Activated CD8-positive, alpha-beta memory T cell treated with anti-CD3 and anti-CD28 coated beads for 1 hour (primary cell): ENCODE measurements around the gene PDE9A.
"Not testable (repeated sequence)": the region's sequence is repeated elsewhere in the genome, so short reads cannot be mapped to it uniquely, and the experiment has no call there.

Source experiments
- DNase-seq, 2 donors: peaks; one replicate each; pipeline ENCODE4 v3.0.0-alpha.2; 2020; ENCODE audit warnings: low read depth in 1 of 2; ENCODE audit errors: extremely low read depth in 1 of 2

Gene PDE9A

DNA sequence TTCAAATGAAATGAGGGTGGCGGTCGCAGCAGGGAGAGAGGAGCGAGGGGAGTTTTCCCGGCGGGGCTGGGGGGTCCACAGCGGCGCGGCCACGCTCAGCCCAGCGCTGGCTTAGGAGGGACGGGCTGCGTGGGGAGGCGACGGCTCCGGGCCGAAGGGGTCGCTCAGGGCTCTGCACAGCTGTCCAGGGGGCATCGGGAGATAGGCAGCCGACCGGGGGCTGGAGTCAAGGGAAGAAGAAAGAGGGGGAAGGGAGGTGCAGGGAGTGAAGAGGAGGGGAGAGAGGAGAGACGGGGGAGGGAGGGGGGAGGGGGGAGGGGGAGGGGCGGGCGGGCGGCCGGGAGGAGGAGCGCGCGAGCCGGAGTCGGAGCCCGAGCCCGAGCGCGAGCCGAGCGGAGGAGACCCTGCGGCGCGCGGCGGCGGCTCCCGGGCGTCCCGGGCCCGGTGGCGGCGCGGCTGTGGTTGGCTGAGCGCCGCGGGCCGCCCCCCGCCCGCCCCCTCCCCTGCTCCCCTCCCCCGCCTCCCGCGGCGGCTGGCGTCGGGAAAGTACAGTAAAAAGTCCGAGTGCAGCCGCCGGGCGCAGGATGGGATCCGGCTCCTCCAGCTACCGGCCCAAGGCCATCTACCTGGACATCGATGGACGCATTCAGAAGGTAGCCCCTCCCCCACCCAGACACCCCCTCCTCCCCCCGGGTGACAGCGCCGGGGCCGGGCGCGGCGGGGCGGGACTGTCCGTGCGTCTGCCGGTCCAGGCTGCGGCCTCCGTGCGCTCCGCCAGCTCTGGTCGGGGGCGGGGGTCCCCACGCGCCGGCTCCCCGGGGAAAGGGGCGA lies at the start of gene PDE9A:
Gene PDE9A (plus strand): TSS at position 391 of the 831 bp plus-strand sequence. CDS start 194 bp downstream, at position 585.
- DNase-seq = peak in 1 of 2 donors; percentile 7

DNA sequence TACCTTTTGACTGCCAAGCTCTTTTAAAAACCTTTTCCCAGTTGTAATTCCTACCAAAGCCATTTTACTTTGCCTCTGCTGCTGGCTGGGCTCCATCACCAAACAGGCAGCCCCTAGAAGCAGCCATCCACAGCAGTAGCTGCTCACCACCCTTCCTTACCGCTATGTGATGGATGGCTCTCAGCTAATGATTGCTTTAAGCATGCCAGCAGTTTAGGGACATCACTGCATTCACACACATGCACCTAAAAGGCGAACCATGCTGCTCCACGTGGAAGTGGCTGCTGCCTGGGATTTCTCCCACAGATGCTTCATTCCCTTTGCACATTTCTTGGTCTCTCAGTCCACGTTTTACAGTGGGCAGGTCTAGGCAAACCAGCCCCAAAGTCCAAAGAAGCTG lies 46.3 kb upstream of the PDE9A start:
- no peak for DNase-seq

DNA sequence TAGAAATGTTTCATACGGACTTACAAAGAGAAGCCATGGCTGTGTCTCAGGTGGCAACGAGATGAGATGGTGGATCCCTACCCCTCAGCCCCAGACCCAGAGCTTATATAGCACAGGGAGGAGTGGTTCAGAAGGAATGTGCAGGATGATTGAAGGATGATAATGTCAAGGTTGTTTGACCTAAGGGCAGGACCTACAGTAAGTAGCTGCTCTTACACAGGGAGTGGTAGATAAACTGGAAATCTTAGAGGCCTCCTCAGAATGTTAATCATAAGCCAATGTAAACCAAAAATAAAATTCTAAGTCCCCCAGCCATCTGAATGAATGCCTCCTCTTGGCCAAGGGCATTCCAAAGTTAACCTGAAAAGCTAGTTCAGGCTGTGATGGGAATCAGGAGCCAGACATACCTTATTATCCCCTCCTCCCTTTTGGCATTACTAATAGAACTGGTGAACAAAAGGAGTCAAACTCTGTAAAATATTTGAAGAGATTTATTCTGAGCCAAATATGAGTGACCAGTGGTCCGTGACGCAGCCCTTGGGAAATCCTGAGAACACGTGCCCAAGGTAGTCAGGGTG lies 45.8 kb upstream of the PDE9A start:
- no peak for DNase-seq

DNA sequence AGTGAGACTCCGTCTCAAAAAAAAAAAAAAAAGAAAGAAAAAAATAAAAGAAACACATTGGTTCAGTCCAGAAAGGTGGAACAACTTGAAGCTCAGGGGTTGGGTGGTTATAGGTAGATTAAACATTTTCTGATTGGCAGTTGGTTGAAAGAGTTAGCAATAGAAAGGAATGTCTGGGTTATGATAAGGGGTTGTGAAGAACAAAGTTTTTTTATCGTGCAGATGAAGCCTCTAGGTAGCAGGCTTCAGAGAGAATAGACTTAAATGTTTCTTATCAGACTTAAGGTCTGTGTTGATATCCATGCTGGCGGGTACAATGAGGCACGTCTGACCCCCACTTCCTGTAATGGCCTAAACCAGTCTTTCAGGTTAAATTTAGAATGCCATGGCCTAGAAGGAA lies 45.0 kb upstream of the PDE9A start:
- no peak for DNase-seq

DNA sequence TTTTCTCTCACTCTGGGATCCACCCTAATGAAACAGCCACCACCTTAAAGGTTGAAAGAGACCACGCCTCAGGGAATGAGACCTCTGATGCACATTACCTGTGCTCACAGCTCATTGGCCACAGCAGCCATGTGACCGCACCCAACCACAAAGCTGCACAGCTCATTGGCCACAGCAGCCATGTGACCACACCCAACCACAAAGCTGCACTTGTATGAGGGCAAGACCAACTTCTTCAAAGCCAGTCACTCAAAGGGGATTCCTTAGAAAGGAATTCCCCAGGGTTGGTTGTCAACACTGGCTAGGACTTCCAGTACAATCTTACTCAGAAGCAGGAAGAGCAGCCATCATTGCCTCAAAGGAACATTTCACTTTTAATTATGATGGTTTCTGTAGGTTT lies 43.6 kb upstream of the PDE9A start:
- DNase-seq = no peak

DNA sequence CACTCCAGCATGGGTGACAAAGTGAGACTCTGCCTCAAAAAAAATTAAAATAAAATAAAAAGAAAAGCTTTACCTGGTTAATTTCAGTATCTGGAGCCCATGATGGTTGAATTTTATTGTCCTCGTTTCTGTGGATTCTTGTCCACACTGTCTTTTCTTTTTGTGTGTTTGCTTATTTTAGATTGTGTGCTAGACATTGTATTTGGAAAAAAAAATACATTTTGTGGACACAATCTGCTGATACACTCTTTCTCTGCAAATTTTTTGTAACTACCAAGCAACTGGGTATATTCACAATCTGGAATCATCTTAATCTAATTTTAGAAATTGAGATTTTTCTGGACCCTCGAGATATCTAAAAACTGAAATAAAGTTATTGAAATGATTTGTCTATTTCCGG lies 41.6 kb upstream of the PDE9A start:
- DNase-seq = no peak

DNA sequence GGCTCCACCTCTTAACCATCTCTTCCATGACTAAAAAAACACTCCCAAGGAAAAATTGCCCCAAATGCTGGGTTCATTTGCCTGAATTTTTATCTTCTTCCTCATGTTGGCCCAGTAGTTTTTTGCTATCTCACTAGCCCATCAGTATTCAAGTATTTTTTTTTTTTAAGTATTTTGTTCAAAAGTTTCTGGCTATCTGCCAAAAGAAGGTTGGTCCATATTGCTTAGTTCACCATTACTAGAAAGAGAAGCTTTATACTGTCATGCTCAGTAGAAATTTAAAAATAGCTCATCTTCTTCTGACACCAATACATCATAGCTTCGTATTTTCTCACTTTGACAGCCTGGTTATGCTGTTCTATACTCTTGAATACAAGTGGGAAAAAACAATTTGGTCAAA lies 41.0 kb upstream of the PDE9A start:
- no peak for DNase-seq

DNA sequence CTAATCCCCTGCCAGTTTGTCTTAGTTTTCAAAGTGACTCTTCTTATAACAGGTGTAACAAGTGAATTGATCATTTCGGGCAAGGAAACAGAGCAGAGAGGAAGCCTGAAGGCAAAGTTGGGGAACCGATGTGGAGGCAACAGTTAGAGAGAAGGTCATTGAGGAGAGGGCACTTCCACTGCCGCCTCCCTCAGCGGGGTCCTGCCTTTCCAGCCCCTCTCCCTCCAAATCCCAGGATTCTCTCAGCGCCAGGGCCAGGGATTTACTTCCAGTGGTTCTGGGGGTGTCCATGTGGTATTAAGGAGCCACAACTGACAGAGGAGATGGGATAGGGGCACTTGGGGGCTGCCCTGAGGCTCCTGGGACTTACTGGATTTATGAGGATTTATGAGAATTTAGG lies 39.7 kb upstream of the PDE9A start:
- DNase-seq = no peak

DNA sequence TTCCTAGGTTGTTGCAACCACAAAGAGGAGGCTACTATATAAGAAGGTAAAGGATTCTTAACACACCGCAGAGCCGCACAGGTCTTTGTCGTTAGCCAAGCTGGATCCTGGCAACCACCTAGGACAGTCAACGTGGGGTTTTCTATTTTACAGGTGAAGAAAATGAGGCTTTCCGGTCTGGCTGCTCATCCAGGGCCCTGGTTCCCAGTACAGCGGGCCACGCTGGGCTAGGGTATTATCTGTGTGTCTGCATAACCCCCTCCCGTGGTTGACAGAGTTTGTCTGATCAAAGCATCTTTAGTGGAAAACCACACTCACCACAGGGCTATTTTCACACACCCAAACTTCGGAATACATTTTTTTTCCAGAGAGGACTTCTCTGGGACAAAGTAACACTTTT lies 39.0 kb upstream of the PDE9A start:
- DNase-seq = no peak

DNA sequence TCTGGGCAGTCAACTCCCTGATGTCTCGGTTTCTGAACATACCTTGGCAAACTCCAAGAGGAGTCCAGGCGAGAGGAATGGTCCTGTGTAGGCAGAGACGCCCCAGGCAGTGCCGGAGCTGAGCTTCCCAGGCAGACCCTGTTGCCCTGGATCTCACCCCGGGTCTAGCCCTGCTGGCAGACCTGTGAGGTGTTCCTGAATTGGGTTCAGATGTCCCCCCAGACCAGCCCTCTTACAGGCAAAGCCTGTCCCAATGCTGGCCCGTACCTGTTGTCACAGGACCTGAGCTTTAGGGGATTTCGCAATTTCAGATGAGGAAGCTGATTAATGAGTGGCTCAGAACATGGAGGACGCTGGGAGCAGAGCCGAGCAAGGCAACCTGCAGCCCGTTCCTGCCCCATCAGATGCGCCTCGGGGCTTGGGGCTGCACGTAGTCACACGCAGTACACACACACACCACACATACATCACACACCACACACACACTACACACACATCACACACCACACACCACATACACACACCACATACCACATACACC lies 38.5 kb upstream of the PDE9A start:
- DNase-seq = no peak

DNA sequence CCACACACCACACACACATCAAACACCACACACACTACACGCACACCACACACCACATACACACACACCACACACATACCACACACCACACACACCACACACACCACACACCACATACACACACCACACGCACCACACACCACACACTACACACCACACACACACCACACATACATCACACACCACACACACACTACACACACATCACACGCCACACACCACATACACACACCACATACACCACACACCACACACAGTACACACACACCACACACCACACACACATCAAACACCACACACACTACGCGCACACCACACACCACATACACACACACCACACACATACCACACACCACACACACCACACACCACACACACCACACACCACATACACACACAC lies 38.0 kb upstream of the PDE9A start:
- not testable (repeated sequence) for DNase-seq

DNA sequence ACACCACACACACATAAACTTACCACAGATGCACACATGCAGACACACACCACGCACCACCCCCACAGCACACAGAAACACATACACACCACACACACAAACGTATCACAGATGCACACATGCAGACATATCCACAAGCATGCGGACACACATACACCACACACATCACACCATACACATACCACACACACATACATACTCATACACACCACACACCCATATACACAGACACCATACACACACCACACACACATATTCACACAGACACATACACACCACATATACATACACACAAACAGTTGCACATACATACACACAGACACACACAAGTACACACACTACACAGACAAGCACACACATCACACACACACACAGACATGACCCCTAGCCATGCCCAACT lies 37.5 kb upstream of the PDE9A start:
- no peak for DNase-seq

DNA sequence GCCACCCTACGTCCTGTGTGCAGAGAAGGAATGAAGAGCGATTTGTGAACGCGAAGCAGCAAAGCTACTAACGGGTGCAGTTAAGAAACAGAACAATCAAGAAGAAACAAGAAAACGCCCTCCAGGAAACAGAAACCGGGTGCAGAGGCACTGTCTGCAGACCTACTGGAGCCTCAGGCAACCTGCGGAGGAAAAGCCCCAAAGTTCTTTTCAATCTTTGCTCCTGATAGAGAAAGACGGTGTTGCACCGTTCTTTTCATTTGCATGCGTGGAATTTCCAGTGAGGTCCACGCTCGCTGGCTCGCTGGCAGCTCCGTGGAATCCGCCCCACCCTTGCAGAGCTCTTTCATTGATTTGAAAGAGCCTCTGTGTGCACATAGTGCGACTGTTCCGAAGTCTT lies 37.0 kb upstream of the PDE9A start:
- no peak for DNase-seq

DNA sequence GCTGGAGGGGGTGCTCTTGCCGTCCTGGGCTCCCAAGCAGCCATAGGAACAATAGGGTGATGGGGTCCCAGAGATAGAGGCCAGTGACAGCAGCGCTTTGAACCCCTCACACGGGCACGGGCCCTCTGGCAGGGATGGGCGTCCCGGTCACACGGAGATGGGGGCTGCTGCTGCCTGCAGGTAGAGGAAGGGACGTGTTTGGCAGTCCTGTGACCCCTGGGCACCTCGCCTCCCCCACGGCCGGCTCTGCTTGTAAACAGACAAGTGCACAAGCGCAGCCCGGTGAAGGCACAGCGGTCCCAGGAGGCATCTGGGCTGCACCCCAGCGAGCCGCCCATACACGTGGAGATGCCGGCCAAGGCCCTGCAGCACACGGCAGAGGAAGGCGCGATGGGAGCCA lies 36.5 kb upstream of the PDE9A start:
- no peak for DNase-seq

DNA sequence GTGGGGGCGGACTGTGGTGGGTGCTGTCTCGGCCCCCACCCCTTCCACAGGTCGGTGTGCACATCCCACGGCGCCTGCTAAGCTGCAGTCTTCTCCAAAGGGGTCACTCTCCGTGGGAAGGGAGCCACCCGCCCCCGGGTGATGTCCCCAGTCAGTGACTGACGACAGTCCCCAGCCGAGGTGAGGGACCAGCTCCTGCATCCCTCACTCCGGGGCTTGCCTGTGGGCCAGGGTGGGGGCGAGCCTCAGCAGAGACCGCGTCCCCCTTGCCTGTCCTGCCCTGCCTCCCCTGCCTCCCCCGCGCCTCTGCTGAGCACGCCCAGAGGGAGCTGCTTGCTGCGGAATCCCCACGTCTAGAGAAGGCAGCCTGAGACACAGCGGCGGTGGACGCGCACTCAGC lies 35.9 kb upstream of the PDE9A start:
- DNase-seq = no peak

DNA sequence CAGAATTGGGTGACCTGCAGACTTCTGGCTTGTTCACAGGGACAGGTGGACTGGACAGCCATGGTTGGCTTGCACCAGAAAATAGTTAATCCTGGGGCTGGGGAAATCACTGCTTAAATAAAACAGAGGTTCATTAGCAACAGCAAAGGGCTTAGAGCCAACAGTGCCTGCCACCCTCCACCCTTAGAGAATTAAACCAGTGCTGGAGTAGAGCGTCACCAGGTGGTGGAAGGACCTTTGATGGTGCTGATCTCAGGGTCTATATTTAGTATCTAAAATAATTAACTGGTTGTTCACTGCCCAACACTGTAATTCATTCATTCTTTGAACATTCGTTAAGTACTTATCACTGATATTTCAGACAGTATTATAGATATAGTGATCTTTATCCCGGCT lies 34.7 kb upstream of the PDE9A start:
- no peak for DNase-seq

DNA sequence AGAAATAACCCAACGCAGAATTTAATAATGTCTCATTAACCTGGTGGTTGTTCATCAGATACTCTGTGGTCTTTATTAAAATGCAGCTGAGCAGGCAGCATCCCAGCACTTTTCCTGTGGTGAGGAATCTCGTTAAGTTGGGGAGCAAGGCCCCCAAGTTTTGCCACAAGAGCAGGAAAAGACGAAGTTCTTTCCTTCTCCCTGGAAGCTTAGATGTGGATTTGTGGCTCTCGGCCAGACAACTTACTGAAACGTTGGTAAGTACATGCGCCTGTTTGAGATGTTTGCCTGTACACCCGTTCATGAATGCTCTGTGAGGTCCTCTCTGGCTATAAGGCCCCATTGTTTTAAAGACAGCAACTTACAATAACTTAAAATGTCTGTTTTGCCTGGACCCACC lies 34.3 kb upstream of the PDE9A start:
- DNase-seq = no peak

DNA sequence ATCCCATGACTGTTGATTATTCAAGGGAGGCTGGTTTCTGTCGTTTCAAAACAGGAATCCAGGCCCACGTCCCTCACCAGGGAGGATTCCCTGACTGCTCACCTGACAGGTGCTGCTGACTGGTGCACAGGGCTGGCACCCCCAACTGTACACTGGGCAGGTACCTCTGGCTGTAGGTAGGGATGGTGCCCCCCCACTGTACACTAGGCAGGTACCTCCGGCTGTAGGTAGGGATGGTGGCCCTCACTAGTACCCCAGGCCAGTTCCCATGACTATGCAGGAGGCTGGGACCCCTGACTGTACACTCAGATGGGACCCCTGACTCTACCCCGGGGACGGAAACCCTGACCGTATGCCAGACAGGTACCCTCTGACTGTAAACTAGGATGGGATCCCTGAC lies 33.6 kb upstream of the PDE9A start:
- DNase-seq = no peak

DNA sequence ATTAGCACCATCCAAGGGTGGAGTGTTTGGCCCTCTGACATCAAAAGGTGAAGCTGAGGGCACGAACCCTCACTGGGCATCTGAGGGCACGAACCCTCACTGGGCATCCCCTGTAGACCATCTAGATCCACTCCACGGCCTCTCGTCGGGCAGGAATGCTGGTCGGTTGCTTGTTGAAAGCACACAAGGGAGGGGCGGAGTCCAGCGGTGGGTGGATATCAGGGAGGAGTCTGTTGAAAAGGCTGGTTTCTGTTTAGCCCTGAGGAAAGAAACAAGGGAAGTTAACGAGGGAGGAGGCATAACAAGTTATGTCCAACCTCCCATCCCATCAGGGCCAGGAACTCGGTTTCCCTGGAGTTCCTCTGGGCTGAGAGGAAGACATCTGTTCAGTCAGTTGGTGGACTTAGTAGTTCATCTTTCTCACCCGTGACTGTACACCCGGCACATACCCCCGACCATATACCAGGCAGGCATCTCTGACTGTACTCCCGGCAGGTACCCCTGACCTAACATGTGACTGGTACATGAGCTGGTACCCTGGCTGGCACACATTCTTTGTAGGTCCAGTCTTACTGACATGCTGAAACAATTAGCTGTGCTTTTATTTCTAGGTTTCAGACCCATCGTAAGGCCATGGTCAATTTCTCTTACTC lies 32.1 kb upstream of the PDE9A start:
- DNase-seq = no peak

DNA sequence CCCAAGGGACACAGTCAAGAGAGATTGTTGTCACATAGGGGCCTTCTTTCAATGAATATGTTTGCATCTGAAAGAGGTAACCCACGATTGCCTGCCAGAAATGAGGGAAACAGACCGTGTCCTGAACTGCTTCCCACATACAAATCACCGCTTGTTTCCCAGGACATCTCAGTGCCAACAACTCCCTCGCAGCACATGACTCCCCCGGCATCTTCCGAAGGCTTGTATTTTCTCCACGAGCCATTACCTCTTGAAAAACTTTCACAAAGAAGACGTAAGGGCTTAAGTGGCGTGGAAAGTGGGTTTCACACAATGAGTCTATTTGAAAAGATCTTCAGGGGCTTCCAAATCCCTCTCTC lies 31.6 kb upstream of the PDE9A start:
- no peak for DNase-seq

DNA sequence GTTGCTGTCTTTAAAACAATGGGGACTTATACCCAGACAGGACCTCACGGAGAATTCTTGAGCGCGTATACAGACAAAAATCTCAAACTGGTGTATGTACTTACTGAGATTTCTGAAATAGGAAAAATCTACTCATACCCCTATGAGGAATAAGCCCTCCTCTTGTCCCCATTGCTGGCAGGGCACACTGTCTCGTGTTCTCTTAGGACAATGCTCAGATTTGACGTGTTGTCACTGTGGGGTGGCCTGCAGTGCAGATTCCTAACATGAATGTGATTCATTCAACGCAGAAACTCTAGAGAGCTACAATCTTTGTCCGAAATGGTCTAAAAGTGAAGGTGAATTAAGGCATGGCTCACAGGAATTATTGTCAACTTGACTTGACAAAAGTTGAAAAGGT lies 31.1 kb upstream of the PDE9A start:
- no peak for DNase-seq

DNA sequence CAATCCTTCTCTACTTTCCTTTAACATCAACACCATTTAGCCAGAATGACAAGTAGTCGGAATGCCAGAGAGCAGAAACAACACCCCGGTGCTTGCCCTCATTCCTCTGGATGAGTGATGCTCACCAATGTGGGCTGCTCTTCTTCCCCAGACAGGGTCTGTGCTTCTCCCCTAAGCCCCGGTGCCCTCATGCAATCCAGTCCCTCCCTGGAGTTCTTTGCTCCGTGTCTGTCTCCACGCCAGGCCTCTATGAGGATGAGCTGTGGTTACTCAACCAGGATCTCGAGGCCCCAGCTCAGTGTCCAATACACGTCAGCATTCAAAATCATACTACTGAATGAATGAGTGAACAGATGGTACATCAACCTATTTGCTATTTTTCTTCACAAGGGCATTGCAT lies 29.7 kb upstream of the PDE9A start:
- no peak for DNase-seq
